ENCODE measurements around the gene DGAT2.
A peak's percentile ranks its signal among the peaks of the same experiment; 100 is the strongest.

DGAT2 gene

DNA sequence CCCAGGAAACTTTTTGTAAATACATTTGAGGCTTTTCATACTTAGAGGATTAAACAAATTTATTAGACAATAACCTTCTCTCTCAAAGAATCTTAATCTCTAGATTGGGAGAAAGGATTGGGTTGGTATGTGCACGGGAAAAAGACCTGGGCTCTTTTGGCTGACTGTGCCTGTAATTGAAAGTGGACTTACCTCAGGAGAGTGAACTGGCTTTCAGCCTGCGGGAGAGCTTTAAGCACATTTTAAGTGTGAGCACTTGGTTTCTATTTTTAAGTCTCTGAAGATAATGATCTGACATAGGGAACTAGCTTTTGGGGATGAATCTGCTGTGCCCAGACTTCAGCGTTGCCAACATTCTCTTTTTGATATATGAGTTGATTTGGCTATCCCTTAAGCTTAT lies 82.2 kb downstream of the DGAT2 start:
- Histone ChIP-seq H3K4me3 (ENCODE audit: low read depth, low read length) (no peak overlapping the region), H3K27ac (ENCODE audit: extremely low read depth, low read depth, low read length) (no peak overlapping the region), H3K4me1 (ENCODE audit: control insufficient read depth, insufficient read depth, low read length) (no peaks in the 10 kb centered on the region), H3K36me3 (ENCODE audit: control insufficient read depth in 2 of 2, insufficient read depth in 1 of 2, low read length in 2 of 2) (no peaks in the 10 kb centered on the region), H3K9me3 (ENCODE audit: control insufficient read depth, insufficient read depth, low read depth, low read length) (no peaks in the 10 kb centered on the region)
- ChIA-PET POLR2A (no interaction called here), CTCF (interaction anchor here (0.6 to 0.9 kb wide), 2 partner anchors 38 to 464 kb away, joined by 3 to 4 read pairs; no protein-coding TSS in a partner anchor)
- TF ChIP-seq PRDM1 (tag by site-specific recombination; IDR thresholded peaks at IDR 0.05) (0 out of 2 replicates have a peak, but pooled peaks have one; percentile 34), KLF1 (tag by site-specific recombination; IDR thresholded peaks at IDR 0.05) (no peak)

Data from HEK293 (cell line).